GM18526 (cell line): ENCODE measurements around the gene TRAP1.

Experiments
- POLR2A ChIP-seq: IDR thresholded peaks from 3 replicates; pipeline ENCODE4 v1.6.1; 2011; ENCODE audit not compliant: insufficient read length; ENCODE audit errors: extremely low read depth

Gene TRAP1

DNA sequence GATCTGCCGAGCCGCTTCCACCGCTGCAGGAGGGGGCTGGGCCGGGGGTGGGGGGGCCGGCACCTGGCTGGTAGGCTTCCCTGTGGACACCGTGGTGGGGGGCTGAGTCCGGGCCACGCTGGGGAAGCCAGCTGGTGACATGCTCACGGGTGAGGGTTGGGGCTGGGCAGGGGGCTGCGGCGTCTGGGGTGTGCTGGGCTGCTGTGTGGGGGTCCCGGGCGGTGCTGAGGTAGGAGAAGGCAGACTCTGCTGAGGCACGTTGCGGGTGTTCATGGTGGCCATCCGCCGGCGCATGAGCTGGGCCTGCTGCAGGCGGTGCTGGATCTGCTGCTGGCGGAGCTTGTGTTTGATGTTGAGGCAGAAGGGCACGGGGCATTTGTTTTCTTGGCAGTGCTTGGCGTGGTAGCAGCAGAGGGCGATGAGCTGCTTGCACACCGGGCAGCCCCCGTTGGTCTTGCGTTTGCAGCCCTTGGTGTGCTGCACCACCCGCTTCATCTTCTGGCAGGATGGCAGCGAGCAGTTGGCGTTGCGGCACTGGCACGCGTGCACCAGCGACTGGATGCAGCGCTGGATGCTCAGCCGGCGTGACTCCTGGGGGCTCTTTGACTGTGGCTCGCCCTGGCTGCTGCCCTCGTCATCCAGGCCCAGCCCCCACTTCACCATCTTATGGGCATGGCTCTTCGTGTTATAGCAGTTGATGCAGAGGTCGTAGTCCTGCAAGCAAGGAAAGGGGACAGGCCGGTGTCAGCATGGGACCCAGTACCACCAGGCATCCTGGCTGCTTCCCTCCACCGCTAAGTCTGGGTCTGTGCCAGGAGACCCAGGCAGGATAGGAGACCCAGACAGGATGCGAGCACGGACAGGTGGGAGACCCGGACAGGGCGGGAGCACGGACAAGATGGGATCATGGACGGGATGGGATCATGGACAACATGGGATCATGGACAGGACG lies 12.1 kb upstream of the TRAP1 start:
- no peak for TF ChIP-seq POLR2A

DNA sequence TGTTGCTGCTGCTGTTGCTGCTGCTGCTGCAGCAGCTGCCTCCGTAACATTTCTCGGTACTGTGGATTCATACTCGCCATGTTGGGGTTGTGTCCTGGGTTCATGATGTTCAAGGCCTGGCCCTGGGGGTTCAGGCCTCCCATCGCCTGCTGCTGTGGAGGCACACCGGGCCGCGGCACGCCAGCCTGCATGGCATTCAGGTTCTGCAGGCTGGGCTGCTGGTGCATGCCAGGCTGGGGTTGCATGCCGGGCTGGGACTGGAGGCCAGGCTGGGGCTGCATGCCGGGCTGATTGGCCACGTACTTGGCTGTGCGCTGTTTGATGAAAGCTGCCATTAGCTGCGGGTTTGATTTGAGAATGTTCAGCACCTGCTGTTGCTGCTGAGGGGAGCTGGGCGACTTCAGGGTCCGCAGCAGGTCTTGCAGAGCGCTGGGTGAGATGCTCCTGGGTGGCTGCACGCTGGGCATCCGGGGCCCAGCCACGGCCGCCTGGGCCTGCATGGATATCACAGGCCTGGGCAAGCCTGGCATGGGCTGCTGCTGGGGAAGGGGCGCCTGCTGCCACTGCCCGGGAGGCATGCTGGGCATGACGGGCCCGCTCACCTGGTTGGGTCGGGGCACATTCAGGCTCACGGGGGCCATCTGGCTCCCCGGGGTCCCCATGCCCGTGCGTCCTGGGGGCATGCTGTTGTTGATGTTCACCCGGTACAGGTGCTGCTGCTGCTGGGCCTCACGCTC lies 11.3 kb upstream of the TRAP1 start:
- no peak for TF ChIP-seq POLR2A

DNA sequence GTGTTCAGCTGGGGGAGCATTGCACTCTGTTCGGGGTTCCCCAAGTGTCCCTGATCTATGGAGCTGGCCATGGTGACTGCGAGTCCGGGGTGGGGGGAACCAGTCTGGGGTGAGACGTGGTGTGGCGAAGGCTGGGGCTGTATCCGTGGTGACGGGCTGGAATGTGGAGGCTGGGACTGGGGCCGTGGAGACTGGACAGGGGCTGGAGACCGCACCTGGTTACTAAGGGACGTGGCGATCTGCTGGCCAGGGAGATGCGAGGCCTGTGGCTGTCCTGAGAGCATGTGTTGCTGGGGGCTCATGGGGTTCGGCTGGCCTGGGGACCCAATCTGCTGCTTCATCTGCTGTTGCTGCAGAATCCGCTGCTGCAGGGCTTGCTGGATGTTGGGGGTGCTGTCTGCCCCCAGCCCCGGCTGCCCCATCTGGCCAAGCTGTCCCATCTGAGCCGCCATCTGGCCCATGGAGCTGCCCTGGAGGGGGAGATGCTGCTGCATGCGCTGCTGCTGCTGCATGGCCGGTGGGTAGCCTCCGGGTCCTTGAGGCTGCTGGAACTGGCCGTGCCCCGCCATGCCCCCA lies 10.6 kb upstream of the TRAP1 start:
- no peak for TF ChIP-seq POLR2A

DNA sequence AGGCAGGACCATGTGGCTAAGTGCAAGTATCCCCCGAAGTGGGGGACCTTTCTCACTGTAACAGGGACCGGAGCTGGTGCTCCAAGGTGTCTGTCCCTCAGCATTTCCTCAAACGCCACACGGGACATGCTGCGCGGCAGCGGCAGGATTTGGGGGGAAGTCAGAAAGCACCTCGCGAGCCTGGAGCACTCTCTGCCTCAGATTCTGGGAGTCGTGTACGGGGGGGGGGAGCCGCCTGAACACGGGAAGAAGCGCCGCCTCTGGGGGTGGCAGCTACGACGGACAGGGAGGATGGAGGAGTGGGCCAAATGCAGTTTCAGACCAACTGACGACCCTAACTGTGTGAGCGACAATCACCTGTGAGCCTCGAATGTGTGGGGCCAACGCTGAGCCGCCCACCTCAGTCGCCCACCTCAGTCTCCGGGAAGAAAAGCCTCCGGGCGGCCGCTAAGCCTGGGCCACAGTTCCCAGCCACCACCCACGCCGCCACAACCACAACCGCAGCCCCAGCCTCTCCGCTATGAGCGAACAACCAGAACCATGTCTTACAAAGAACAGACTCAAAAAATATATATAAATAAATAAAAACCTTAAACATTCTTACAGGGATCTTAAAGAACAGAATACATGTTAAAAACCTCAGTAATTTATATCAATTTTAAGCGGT lies 8.8 kb upstream of the TRAP1 start:
- TF ChIP-seq POLR2A: no peak

DNA sequence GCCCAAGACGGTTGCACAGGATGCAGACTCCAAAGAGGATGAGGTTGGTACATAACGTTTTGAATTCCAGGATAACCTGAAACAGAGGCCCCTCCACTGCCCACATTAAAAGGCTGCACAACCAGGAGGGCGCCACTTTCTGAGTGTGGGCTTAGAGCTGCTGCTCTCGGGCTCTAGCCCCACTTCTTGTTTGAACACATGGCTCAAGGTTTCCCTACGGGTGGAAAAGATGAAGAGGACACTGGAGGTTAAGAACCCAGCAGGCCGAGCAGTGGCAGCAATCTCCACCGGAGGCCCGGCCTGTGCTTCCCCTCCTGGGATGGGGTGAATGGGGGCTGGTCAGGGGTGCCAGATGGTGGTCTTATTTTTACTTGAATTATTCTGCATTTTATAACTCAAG lies 8.0 kb upstream of the TRAP1 start:
- no peak for TF ChIP-seq POLR2A

DNA sequence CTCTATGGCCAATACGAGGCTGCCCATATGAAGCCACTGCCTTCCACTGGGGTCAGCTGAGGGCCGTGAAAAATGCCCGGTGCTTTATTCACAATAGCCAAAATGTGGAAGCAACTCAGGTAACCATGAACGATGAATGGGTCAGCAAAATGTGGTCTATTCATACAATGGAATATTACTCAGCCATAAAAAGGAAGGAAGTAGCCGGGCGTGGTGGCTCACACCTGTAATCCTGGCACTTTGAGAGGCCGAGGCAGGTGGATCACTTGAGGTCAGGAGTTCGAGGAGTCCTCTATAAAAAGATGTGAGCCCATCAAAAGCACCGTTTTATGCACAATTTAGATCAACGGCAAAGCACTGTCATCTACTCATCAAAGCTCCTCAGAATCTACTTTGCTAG lies 5.2 kb upstream of the TRAP1 start:
- TF ChIP-seq POLR2A: no peak

DNA sequence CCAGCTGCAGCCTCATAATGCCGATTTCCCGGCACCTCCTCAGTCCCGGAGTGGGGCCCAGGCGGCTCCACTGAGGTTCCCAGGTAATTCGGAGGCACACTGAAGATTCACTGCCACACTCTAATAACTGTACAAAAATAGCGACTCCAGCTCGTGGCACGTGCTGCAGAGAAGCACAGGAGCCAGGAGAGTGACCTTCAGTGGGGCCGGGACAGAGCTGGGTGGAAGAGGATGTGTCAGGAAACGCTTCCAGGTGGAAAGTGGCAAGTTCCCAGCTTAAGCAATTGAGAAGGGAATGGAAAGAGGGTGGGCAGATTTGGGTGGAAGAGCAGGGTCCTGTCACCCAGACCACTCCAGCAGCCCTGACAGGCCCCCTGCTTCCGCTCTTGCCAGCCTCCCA lies 3.1 kb upstream of the TRAP1 start:
- TF ChIP-seq POLR2A: no peak

DNA sequence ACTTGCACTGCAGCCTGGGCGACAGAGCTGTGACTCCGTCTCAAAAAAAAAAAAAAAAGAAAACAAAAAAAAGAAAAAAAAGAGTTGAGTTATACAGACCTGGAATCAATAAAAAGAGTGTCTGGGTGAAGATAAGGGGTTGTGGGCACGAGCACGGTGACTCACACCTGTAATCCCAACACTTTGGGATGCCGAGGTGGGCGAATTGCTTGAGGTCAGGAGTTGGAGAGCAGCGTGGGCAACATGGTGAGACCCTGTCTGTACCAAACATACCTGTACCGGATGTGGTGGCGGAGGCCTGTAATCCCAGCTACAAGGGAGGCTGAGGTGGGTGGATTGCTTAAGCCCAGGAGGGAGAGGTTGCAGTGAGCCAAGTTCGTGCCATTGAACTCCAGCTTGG lies 1.3 kb upstream of the TRAP1 start:
- no peak for TF ChIP-seq POLR2A

DNA sequence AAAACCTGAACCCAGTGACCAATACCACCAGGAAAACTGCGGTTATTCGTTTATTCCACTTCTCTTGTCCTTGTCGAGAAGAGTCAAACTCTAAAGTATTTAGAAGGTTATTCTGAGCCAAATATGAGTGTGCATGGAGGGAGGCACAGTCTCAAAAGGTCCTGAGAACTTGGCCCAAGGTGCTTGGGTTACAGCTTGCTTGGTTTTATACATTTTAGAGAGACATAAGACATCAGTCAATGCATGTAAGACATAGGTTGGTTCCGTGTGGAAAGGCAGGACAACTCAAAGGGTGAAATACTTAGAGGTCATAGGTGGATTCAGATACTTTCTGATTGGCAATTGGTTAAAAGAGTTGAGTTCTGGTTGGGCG lies 681 bp upstream of the TRAP1 start:
- TF ChIP-seq POLR2A: no peak

DNA sequence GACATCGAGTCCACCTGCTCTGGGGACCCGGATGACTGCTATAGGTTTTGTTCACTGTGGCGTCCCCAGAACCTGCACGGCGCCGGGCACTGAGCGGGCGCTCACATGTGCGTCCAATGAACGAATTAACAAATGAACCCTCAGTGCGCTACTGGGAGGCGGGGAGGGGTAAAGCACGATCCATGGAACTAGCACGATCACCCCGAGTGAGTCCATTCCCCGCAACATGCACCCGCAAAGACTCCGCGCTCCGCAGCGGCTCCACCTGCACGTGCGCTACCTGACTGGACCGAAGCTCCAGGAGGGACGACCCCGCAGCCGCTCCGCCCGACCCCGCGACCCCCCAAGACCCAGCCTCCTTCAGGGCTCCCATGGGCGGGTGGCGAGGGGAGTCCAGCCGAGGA lies 491 bp downstream of the TRAP1 start:
- TF ChIP-seq POLR2A: no peak

DNA sequence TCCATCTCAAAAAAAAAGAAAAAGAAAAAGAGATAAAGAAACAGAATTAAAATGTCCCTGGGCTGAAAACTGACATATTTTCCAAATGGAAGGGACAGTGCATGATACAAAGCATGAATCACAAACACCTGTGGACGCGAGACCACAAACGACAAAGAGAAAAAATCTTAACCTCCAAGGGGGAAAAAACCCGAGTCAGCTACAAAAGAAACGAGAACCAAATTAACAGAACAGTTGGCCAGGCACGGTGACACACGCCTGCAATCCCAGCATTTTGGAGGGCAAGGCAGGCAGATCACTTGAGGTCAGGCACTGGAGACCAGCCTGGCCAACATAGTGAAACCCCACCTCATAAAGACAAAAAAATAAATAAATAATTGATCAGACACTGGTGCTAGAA lies 1.9 kb downstream of the TRAP1 start:
- no peak for TF ChIP-seq POLR2A

DNA sequence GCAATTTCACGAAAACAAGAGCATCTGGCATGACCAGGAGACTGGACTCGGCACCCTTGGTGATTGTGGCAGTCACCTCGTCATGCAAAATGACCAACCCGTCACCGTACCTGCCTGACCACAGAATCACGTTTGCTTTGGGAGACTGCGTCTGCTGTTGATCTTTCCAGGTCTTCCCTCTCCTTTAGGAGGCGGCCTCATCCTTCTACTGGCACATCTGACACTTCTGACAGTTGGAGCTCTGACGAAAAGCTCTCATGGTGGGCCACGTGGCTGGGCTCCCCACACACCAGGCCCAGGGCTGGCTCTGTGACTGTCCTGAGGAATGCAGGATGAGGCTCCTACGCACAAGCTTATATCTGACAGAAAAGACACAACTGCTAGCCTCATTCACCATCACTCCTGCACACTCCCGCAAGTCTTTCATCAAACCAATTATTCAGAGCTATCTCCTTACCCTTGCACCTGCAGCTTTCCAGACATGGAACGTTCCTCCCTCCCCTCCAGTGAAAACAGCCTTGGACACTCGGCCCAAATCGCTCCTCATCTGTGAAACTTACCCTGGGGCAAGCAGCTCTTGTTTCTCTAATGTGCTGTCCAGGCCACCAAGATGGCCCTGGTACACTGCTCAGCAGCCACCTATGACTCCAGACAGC lies 3.6 kb downstream of the TRAP1 start:
- TF ChIP-seq POLR2A: no peak

DNA sequence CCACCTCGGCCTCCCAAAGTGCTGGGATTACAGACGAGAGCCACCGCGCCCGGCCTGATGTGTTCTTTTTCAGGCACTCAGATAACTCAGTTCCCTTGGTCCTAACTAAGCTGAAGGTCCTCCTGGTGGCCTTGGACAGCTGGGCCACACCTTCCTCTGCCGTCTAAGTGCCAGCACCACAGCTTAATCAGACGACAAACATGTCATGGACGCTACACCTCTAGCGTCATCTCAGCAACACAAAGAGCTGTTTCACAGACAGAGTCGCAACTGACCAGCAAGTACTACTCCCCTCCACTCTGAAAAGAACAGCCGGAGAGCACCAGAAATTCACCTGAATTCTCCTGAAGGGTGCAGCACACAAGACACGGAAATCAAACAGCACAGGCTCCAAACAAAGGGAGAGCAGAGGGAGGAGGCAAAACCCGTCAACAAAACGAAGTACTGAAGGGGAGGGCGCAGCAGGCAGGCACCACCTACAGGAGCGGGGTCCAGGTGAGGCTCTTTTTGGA lies 4.4 kb downstream of the TRAP1 start:
- no peak for TF ChIP-seq POLR2A

DNA sequence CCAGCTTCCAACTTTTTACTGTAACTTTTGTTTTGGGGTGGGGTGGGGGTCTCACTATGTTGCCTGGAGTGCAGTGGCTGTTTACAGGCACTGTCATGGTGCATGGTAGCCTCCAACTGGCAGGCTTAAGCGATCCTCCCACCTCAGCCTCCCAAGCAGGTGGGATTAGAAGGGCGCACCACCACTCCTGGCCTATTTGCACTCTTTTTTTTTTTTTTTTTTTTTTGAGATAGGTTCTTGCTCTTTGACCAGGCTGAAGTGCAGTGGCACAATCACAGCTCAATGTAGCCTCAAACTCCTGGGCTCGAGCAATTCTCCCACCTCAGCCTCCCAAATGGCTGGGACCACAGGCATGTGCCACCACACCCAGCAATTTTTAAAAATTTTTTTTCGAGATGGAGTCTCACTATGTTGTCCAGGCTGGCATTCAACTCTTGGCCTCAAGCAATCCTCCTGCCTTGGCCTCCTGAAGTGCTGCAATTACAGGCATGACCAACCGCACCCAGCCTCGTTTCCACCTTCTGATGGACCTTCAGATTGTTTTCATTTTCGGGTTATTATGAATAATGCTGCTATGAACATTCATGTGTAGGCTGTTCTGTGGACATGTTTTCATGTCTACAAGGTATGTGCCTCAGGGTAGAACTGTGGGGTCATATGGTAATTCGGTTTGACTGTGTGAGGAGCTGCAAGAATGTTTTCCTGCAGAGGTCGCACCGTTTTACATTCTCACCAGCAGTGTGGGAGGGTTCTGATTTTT lies 10.9 kb downstream of the TRAP1 start:
- TF ChIP-seq POLR2A: no peak

DNA sequence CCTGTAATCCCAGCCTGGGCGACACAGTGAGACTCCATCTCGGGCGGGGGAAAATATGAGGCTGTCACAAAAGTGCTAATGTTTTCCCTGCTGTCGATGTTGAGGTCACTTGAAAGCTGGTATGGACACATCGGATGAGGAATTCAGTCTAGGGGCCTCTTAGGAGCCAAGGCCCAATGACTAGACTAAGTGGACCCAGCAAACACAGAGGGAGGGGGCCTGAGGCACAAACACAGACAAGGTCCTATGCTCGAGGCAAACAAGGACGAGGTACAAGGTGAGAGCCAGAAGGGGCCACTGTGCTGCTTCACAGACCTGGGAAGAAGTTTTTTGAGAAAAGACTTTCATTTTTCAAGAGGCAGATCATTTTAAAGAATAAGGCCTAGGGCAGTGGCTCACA lies 15.2 kb downstream of the TRAP1 start:
- no peak for TF ChIP-seq POLR2A

DNA sequence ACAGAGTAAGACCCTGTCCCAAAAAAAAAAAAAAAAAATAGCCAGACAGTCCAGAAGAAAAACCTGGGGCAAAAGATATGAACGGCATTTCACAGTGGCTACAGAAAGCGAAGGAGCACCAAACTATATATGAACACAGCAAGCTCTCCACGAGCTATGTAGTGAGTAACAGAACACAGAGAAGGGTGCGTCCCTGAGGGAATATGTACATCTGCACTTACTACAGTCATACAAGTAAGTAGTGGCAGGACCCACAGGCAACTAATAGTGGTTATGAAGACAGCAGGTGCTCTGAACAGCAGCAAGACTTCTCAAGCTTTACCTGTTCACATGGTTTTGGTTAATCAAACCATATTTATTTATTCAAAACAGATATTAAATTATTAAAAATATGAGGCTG lies 15.8 kb downstream of the TRAP1 start:
- TF ChIP-seq POLR2A: no peak
